CD4-positive, alpha-beta T cell treated with Interferon alpha-2 for 1 hour (primary cell): ENCODE data around the gene UBXN1.

ENCODE experiments used
- DNase-seq, 2 donors: peaks; one replicate each; pipeline ENCODE4 v3.0.0-alpha.2; 2020 to 2022

UBXN1 gene

GRCh38 chr11:62678770-62679696 is at the start of gene UBXN1:
Gene UBXN1, minus strand, starts transcription at chr11:62679073. Its CDS starts 150 bp downstream, at chr11:62678923.
- peak; percentile 84 to 89 for DNase-seq

GRCh38 chr11:62728171-62728988 is 49.5 kb upstream of the UBXN1 start, which contains the start of gene TTC9C:
Gene TTC9C, plus strand, starts transcription at chr11:62728486. Its CDS starts 363 bp downstream, at chr11:62728849.
- peak; percentile 79 to 85 for DNase-seq

GRCh38 chr11:62727872-62728170 is 48.9 kb upstream of the UBXN1 start:
- peak; percentile 91 to 97 for DNase-seq

GRCh38 chr11:62727165-62727871 is 48.4 kb upstream of the UBXN1 start, which contains the start of gene HNRNPUL2:
Gene HNRNPUL2, minus strand, starts transcription at chr11:62727457. Its CDS starts 301 bp downstream, at chr11:62727156.
- peak; percentile 99 for DNase-seq

- DNase-seq, result no peak
These were observed 48.0 kb upstream of the UBXN1 start for GRCh38 chr11:62726915-62727164.

- no peak for DNase-seq
These were observed 47.5 kb upstream of the UBXN1 start for GRCh38 chr11:62726156-62726914.

- DNase-seq, result no peak
These were observed 46.8 kb upstream of the UBXN1 start for GRCh38 chr11:62725646-62726045.

GRCh38 chr11:62724171-62724570 is 45.3 kb upstream of the UBXN1 start:
- no peak for DNase-seq

GRCh38 chr11:62721994-62722393 is 43.1 kb upstream of the UBXN1 start:
- DNase-seq, result no peak

GRCh38 chr11:62719302-62719978 is 40.6 kb upstream of the UBXN1 start:
- DNase-seq, result no peak

GRCh38 chr11:62716816-62717215 is 37.9 kb upstream of the UBXN1 start:
- DNase-seq, result no peak

GRCh38 chr11:62716206-62716605 is 37.3 kb upstream of the UBXN1 start:
- no peak for DNase-seq

GRCh38 chr11:62715150-62716130 is 36.6 kb upstream of the UBXN1 start:
- DNase-seq, result no peak

GRCh38 chr11:62713343-62713742 is 34.5 kb upstream of the UBXN1 start:
- DNase-seq, result no peak

GRCh38 chr11:62712861-62713260 is 34.0 kb upstream of the UBXN1 start:
- no peak for DNase-seq

- no peak for DNase-seq
These were observed 33.5 kb upstream of the UBXN1 start for GRCh38 chr11:62712276-62712812.

GRCh38 chr11:62710001-62710345 is 31.1 kb upstream of the UBXN1 start:
- no peak for DNase-seq

GRCh38 chr11:62709247-62710000 is 30.6 kb upstream of the UBXN1 start:
- peak; percentile 98 to 99 for DNase-seq

GRCh38 chr11:62708793-62709192 is 29.9 kb upstream of the UBXN1 start:
- peak; percentile 38 to 59 for DNase-seq

- DNase-seq, result no peak
These were observed 29.5 kb upstream of the UBXN1 start for GRCh38 chr11:62708392-62708791.
